Fibroblast of skin of left quadriceps (primary cell): ENCODE results near the gene SRGN.
"Not testable (repeated sequence)": the region's sequence is repeated elsewhere in the genome, so short reads cannot be mapped to it uniquely, and the experiment has no call there.

Source experiments
- DNase-seq, 2 experiments: peaks; one replicate each; pipeline ENCODE4 v3.0.0-alpha.2; 2013; ENCODE audit warnings: low read depth in 2 of 2

SRGN gene

GRCh38 chr10:69087590-69088470 lies at the start of gene SRGN:
Gene SRGN (plus strand): TSS chr10:69088103. CDS start chr10:69088158, 55 bp downstream.
- DNase-seq = no peak

- not testable (repeated sequence) for DNase-seq
Observed at GRCh38 chr10:69040904-69041303, 47.0 kb upstream of the SRGN start.

GRCh38 chr10:69042417-69042816 lies 45.5 kb upstream of the SRGN start:
- no peak for DNase-seq

- no peak for DNase-seq
Observed at GRCh38 chr10:69042838-69043237, 45.1 kb upstream of the SRGN start.

- no peak for DNase-seq
Observed at GRCh38 chr10:69043931-69044531, 43.9 kb upstream of the SRGN start.

GRCh38 chr10:69044546-69044945 lies 43.4 kb upstream of the SRGN start:
- DNase-seq = no peak

GRCh38 chr10:69045441-69046300 lies 42.2 kb upstream of the SRGN start:
- DNase-seq = no peak

GRCh38 chr10:69047111-69047832 lies 40.6 kb upstream of the SRGN start:
- no peak for DNase-seq

GRCh38 chr10:69048103-69048502 lies 39.8 kb upstream of the SRGN start:
- no peak for DNase-seq

- no peak for DNase-seq
Observed at GRCh38 chr10:69049566-69049961, 38.3 kb upstream of the SRGN start.

- no peak for DNase-seq
Observed at GRCh38 chr10:69051303-69051702, 36.6 kb upstream of the SRGN start.

- no peak for DNase-seq
Observed at GRCh38 chr10:69051710-69052487, 36.0 kb upstream of the SRGN start.

GRCh38 chr10:69052736-69053135 lies 35.2 kb upstream of the SRGN start:
- no peak for DNase-seq

- no peak for DNase-seq
Observed at GRCh38 chr10:69055241-69055640, 32.7 kb upstream of the SRGN start.

- no peak for DNase-seq
Observed at GRCh38 chr10:69056129-69056528, 31.8 kb upstream of the SRGN start.

- DNase-seq = no peak
Observed at GRCh38 chr10:69056536-69057260, 31.2 kb upstream of the SRGN start.

- no peak for DNase-seq
Observed at GRCh38 chr10:69057261-69057950, 30.5 kb upstream of the SRGN start.

- no peak for DNase-seq
Observed at GRCh38 chr10:69057951-69058297, 30.0 kb upstream of the SRGN start.

- DNase-seq = no peak
Observed at GRCh38 chr10:69060127-69060798, 27.6 kb upstream of the SRGN start.
